ENCODE measurements around the gene SAMD14.

SAMD14 gene

GRCh38 chr17:50129728-50130558, at the start of gene SAMD14:
SAMD14 (minus strand) TSS chr17:50130160; CDS start chr17:50124959, 5,201 bp downstream.
- no peak for DNase-seq

DNA sequence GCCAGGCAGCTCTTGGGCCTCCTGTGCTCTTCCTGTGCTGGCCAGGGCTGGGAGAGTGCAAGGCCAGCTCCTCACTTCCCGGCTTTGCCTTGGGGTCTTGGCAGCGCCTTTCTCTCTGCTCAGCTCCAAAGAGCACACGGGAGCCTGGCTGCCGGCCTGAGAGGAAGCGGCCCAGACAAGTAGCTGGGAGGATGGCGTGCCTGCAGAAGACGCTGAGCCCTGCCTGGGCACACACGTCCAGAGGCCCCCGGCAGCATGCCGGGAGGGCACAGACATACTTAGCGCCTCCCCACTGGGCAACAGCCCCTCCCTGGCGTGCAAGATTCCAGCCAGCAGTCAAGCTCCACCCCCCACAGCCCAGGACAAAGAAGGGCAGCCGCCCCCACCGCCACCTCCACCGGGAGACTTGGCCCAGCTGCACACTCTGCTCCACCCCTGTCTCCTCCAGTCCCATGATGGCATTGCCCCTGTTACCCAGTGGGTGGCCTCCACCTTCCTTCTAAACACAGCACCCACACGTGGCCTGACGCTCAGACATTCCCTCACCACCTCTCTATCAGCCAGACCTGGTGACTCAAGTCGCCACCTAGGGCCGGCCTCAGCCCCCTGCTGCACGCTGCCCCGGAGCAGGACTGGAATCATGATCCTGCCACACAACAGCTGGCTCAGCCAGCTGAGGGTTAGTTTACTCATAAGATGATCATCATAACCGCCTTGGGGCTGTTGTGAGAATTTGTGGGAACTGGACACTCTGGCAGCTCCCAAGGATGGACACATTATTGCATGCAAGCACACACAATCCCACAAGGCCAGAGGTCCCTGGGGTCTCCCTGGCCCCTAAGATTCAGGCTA, 48.2 kb upstream of the SAMD14 start:
- peak; percentile 68 for DNase-seq

DNA sequence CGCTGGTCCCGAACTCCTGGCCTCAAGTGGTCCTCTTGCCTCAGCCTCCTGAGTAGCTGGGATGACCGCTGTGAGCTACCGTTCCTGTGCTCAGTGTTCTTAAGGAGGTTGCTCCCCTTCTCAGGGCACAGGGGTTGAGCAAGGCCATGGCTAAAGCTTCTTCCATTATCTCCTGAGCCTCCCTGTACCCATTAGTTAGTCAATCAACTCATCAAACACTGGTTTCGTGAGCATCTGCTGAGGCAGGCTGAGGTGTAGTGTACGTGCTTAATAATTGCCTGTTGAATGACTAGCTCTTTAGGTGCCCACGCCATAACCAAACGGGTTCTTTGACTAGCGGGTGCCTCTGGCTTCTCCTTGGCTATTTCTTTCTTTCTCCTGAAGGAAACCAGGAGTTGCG, 47.5 kb upstream of the SAMD14 start:
- no peak for DNase-seq

- no peak for DNase-seq
Measured at GRCh38 chr17:50176559-50177357, 46.8 kb upstream of the SAMD14 start.

DNA sequence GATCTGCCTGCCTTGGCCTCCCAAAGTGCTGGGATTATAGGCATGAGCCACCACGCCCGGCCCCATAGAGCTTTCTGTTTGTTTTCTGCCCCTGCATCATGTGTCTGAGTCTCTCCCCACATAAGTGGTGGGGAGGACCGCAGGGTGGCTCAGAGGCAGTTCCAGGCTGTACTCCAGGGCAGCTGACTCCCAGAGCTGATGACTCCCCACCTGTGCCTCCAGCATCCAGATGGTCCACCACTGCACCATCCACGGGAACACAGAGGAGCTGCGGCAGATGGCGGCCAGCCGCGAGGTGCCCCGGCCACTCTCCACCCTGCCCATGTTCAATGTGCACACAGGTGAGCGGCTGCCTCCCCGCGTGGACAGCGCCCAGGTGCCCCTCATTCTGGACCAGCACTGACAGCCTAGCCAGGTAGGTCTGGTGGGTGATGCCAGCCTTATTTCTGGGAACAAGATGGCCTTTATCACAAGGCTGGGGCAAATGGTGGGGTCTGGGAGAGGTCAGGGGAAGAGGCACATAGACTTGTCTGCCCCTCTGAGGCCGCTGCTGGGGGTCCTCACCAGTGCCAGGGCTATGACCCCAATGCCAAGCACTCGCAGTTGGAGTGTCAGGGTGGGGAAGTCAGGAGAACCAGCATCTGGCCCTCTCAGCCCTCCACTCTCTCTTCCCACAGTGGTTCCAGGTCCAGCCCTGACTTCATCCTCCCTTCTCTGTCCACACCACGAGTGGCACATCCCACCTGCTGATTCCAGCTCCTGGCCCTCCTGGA, 45.3 kb upstream of the SAMD14 start:
- no peak for DNase-seq

GRCh38 chr17:50174444-50174843, 44.5 kb upstream of the SAMD14 start:
- no peak for DNase-seq

DNA sequence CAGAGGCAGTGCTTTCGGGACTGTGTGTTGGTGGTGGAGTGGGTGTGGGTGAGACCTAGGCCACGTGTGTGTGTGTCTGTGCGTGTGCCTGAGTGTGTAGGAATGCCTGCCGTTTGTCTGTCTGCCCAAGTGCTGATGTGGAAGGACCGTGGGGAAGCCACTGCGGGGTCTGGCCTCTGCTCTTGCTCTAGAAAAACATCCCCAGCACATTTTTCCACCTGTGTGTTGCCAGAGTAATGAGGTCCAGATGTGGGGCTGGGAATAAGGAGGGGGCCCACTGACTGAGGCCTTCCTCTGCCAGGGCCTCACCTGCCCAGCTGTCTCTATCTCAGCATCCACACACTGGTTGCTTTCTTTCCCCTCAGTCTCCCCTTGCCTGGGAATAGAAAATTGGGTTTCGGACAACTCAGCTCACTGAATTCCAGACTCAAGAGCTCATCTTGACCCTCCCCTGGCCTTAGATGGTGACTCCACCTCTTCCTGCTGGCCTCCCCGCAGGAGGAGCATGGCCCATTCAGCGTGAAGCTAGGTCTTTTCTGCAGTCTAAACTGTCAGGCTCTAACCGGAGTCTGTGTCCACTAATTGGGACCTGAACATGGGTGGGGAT, 43.5 kb upstream of the SAMD14 start:
- no peak for DNase-seq

- no peak for DNase-seq
Measured at GRCh38 chr17:50172936-50173334, 43.0 kb upstream of the SAMD14 start.

DNA sequence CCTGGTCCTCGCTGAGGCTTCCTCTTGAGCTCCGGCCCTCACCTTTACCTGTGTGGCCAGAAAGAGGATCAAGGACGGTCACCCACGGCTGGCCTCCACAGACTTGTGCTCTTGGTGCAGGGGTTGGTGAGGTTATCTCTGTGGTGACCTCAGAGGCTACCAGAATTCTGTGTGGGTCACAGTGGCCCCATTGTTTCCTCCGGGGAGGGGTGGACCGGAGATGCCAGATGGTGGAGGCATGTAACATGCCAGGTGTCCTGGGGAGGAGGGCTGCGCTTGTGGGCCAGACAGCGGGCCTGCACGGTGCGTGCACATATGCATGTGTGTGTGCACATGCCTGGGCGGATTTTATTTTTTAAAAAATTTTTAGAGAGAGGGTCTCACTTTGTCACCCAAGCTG, 42.2 kb upstream of the SAMD14 start:
- DNase-seq = no peak

DNA sequence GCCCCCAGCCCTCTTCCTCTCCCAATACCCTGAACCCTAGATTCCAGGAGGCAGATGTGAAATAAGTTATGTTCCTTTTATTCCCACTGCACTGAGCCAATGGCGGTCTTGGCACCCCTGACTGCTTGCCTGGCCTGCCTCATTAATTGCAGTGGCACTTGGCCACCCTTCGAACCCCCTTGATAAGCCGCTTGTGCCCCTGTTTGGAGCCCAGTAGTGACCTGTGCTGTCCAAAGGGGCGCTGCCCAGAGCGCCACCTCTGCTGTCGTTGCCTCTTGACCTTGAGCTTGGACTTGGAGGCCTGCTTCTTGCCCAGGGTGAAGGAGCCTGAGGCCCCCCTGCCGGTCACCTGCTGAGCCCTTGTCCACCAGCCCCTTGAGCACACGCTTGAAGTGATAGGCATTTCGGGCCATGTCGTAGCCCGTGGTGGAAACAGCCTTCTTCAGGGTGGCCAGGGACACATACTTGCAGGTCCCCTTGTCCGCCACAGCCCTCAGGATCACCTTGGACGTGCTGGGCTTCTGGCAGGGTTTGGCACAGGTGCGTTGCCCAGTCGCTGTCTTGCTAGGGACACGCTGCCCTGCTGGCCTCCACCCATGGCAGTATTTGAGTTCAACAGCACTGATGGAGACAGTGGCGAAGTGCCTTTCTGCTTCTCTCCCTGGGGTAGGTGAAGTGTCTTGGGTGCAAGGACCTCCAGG, 41.6 kb upstream of the SAMD14 start:
- DNase-seq = no peak

DNA sequence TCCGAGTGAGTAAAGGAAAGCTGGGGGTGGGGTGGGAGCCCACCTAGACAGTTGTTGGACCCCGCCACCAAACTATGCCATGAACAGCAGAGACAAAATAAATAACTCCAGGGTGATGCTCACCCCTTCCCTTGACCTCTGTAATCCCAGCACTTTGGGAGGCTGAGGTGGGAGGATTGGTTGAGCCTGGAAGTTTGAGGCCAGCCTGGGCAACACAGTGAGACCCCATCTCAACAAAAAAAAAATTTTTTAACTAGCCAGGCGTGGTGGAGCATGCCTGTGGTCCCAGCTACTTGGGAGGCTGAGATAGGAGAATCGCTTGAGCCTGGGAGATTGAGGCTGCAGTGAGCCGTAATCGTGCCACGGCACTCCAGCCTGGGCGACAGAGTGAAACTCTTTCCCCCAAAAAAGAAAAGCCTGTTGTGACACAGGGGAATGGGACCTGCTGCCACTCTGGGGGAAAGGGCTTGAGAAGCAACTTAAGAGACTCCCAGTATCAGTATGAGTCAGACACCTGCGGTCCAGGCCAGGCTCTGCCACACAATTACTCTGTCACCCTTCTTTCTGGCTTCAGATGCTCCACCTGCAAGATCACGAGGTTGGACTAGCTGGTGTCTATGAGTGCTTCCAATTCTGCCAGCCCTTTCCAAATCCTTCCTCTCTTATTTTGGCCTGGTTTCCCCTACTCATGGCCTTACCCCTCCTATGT, 40.9 kb upstream of the SAMD14 start:
- DNase-seq = no peak

DNA sequence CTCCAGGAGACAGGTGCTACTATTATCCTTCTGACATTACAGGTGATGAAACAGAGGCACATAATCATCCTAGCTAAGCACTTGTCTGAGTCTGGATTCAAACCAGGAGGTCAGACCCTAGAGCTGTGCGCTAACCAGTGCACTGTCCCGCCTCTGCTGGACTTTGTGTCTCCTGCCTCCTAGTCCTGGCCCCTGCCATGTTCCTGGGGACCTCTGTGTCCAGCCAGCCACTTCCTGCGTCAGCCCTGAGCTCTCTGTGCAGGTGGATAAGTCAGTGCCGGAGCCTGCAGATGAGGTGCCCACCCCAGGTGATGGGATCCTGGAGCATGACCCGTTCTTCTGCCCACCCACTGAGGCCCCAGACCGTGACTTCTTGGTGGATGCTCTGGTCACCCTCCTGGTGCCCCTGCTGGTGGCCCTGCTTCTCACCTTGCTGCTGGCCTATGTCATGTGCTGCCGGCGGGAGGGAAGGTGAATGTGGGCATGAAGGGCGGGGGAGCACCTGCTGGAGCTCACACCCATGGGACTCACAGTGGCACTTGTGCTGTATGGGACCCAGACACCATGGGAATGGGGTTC, 40.0 kb upstream of the SAMD14 start:
- no peak for DNase-seq

GRCh38 chr17:50169121-50169764, 39.3 kb upstream of the SAMD14 start:
- peak; percentile 77 for DNase-seq

GRCh38 chr17:50168319-50168718, 38.4 kb upstream of the SAMD14 start:
- DNase-seq = no peak

DNA sequence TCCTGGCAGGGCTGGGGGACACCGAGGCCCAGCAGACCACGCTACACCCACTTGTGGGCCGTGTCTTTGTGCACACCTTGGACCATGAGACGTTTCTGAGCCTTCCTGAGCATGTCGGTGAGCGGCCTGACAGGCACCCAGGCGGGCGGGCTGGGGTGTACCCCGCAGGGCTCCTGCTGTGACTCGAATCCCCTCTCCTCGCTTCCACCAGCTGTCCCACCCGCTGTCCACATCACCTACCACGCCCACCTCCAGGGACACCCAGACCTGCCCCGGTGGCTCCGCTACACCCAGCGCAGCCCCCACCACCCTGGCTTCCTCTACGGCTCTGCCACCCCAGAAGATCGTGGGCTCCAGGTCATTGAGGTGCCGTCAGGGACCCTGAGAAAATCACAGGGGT, 37.4 kb upstream of the SAMD14 start:
- DNase-seq = no peak

GRCh38 chr17:50166518-50167181, 36.7 kb upstream of the SAMD14 start:
- DNase-seq = no peak

- no peak for DNase-seq
Measured at GRCh38 chr17:50165867-50166517, 36.0 kb upstream of the SAMD14 start, which contains the start of gene SGCA. SGCA (plus strand) TSS chr17:50166005; CDS start chr17:50166041, 36 bp downstream.

DNA sequence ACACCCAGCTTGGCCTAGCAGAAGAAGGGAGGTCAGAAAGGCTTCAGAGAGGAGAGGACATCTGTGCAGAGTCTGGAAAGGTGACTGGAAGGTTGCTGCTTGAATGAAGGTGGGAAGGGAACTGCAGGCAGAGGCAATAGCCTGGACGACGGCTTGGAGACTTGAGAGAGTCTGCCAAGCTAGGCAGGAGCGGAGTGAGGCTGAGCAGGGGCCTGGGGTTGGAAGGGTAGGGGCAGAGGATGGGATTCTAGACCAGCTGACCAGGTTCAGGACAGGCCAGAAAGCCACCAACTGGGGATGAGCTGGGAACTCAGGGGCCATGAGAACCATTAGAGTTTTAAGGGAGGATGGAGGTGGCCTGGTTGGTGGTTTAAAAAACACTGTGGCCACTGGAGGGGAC, 35.5 kb upstream of the SAMD14 start:
- no peak for DNase-seq

Measured in activated CD8-positive, alpha-beta memory T cell treated with anti-CD3 and anti-CD28 coated beads, Interleukin-2, amount 50 U/mL, for 48 hours (primary cell).